Regular cardiac myocyte (primary cell): ENCODE data around the gene DYSF. TPM values are rescaled to one million over a fixed set of nuclear protein-coding genes. Genes with fewer than 3 reads are reported as not detected.

Experiments used
- total RNA-seq: library from RNA; depleted of rRNA; stranded (reverse); fragments of >200 nt; gene quantifications from 2 replicates; pipeline ENCODE4 v1.2.3, GENCODE V29; 2014

Gene DYSF
- total RNA-seq, result 5.6 and 12.7 TPM in 2 replicates

GRCh38 chr2:71453404-71454220, at the start of gene DYSF:
Gene DYSF (plus strand): TSS chr2:71453561.

Other genes with a start within 250 kb of the DYSF start
- 0.58 and 1.1 TPM in 2 replicates for gene PAIP2B, start 226.5 kb upstream of the DYSF start, total RNA-seq
- 81.9 and 154 TPM in 2 replicates for gene ZNF638, start 121.8 kb upstream of the DYSF start, total RNA-seq